ENCODE measurements around the gene TRAF7.

TRAF7 gene

GRCh38 chr16:2166263-2167067 lies 10.9 kb downstream of the TRAF7 start:
- FAIRE-seq, result no peak

DNA sequence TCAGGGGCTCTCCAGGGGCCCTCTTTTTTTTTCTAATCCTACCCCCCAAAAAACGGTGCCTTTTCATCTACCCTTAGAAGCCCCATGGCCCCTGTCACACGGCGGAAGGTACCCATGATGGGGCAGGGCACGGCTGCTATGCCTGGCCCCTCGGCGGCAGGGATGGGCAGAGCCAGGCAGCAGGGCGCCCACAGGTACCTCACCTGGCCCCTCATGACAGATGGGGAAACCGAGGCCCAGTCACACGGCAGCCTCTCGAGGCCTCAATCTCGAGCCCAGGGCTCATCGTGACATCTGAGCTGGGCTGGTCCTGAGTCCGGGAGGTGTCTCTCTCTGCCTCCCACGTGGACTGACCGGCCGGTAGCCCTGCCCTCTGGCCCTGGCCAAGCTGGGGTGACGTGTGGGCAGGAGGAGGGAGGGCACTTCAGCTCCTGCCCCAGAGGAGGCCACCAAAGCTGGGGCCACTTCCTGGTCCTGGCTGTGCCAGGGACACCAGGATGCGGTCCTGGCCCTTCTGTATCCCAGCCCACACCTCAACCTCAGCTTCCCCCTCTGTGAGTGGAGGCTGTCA lies 11.6 kb downstream of the TRAF7 start:
- FAIRE-seq, result no peak

GRCh38 chr16:2170080-2170479 lies 14.5 kb downstream of the TRAF7 start:
- no peak for FAIRE-seq

- no peak for FAIRE-seq
Measured at GRCh38 chr16:2170587-2171435, 15.2 kb downstream of the TRAF7 start.

GRCh38 chr16:2171601-2172178 lies 16.1 kb downstream of the TRAF7 start:
- no peak for FAIRE-seq

DNA sequence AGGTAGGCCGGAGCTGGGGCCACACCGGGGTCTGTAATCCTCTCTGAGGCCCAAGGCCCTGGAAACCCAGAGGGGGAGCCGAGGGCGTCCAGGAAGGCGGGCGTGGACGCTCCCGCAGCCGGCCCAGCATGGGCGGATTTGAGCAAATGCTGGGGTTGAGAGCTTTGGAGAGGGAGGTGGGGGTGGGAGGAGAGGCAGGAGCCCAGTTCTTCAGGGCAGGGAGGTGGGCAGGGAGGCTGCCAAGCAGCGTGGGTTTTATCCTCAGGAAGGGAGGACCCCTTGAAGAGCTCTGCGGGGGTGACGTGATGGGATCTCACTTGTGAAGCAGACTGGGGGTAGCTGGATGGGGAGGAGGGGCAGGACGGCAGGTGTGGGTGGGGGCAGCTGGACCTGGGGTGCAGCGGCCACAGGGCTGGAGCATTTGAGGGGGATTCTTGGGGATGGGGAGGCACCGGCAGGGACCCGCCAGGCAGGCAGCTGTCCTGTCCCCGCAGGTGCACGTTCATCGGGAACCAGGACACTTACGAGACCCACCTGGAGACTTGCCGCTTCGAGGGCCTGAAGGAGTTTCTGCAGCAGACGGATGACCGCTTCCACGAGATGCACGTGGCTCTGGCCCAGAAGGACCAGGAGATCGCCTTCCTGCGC lies 17.2 kb downstream of the TRAF7 start:
- FAIRE-seq, result no peak

GRCh38 chr16:2173366-2173765 lies 17.8 kb downstream of the TRAF7 start:
- FAIRE-seq, result no peak

GRCh38 chr16:2173916-2174315 lies 18.3 kb downstream of the TRAF7 start:
- no peak for FAIRE-seq

DNA sequence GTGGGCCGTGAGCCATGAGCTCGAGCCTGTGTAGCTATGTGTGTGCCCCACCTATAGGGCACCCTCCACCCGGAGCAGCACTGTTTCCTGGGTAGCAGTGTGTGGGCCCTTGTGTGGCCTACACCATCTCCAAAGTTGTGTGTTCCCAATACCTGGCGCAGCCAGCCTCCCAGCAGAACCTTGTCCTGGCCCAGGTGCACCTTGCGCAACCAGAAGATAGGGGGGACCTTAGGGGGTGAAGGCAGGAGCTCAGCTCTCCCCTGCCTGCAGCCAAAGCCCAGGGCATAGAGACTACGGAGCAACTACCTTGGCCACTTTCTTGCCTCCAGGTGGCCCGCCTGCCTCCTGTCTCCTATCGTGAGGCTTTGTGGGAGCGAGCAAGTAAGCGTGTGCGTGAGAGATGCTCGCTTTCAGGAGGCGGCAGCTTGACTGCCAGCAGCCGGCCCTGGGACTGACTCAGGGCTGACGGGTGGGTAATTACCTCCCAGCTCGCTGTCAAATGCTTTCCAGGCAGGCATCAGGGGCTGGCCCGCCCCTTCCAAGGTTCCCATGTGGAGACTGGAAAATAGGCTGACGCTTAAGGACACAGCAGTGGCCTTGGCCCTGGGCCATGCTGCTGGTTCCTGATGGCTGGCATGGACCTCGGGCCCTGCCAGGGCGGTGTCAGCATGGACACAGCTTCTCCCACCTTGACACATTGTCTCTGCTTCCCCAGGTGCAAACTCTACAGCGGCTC lies 19.0 kb downstream of the TRAF7 start:
- no peak for FAIRE-seq

- no peak for FAIRE-seq
Measured at GRCh38 chr16:2175454-2175853, 19.9 kb downstream of the TRAF7 start.

DNA sequence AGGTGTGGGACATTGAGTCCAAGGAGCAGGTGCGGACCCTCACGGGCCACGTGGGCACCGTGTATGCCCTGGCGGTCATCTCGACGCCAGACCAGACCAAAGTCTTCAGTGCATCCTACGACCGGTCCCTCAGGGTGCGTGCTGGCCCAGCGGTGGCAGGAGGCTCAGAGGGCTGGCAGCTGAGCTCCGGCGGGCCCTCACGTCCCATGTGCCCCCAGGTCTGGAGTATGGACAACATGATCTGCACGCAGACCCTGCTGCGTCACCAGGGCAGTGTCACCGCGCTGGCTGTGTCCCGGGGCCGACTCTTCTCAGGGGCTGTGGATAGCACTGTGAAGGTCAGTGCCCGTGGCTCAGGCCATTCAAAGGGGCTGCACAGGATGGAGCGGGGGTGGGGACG lies 20.5 kb downstream of the TRAF7 start:
- no peak for FAIRE-seq

DNA sequence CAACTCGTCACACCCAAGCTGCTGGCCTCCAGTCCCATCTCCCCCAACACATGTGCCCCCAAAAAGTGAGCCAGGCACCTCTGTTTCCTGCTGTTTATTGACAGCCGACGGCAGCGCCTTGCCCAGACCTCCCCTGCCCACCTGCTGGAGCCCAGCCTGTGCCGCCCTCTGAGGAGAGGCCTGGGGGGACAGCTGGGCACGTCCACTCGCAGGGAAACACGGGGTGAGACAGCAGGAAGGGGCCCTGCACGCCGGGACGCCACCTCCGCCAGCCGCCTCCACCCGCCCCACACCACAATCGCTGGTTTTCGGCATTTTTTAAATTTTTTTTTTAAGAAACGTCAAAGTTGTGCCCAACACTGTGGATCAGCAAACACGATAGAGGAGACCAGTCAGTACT lies 21.5 kb downstream of the TRAF7 start:
- no peak for FAIRE-seq

DNA sequence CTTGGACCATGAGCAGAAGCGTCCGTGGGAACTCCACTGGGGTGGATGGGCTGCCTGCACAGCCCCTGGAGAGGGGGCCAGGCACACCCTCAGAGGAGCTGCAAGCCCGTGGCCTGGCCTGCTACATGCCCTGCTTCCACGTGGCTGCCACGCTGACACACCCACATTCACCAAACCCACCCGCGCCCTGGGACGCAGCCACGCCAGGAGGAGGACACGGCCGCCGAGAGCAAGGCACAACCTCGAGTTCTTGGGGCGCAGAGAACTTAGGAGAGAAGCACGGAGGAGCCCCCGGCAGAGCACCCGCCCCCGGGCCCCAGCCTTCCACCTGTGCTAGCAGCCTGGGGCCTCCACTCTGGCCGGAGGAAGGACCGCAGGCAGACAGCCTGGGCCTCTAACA lies 22.0 kb downstream of the TRAF7 start:
- no peak for FAIRE-seq

- no peak for FAIRE-seq
Measured at GRCh38 chr16:2178321-2179106, 22.9 kb downstream of the TRAF7 start.

DNA sequence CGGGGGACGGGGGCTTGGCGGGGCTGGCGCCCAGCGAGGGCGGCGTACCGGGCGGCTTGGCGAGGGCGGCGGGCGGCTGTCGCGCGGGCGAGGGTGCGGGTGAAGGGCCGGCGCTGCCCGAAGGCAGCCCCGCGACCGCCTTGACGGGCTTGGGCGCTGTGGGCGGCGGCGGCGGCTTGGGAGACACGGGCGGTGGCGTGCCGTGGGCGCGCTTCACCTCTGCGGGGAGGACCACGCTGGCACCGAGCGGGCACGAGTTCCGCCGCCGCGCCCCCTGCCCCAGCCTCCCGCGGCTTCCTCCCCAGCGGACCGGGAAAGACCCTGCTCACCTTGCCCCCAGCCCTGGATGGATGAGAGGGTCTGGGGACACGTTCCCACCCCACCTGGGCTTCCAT lies 23.5 kb downstream of the TRAF7 start:
- no peak for FAIRE-seq

DNA sequence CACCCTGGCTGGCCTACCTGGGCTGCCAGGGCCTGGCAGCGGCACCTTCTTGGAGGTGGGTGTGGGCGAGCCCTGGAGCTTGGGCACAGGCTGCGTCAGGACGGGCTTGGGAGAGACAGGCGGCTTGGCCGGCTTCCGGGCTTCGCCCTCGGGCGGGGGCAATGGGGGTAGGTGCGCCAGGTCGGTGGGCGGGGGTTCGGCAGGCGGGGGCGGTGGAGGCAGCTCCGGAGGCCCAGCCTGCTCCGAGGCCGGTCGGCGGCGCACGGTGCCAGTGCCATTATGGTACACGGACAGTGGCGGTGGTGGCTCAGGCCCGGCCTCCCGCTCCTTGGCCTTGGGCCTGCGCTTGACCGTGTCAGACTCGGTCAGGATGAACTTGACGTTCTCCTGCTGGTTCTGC lies 24.0 kb downstream of the TRAF7 start:
- FAIRE-seq, result no peak

- FAIRE-seq, result no peak
Measured at GRCh38 chr16:2180461-2180860, 24.9 kb downstream of the TRAF7 start.

DNA sequence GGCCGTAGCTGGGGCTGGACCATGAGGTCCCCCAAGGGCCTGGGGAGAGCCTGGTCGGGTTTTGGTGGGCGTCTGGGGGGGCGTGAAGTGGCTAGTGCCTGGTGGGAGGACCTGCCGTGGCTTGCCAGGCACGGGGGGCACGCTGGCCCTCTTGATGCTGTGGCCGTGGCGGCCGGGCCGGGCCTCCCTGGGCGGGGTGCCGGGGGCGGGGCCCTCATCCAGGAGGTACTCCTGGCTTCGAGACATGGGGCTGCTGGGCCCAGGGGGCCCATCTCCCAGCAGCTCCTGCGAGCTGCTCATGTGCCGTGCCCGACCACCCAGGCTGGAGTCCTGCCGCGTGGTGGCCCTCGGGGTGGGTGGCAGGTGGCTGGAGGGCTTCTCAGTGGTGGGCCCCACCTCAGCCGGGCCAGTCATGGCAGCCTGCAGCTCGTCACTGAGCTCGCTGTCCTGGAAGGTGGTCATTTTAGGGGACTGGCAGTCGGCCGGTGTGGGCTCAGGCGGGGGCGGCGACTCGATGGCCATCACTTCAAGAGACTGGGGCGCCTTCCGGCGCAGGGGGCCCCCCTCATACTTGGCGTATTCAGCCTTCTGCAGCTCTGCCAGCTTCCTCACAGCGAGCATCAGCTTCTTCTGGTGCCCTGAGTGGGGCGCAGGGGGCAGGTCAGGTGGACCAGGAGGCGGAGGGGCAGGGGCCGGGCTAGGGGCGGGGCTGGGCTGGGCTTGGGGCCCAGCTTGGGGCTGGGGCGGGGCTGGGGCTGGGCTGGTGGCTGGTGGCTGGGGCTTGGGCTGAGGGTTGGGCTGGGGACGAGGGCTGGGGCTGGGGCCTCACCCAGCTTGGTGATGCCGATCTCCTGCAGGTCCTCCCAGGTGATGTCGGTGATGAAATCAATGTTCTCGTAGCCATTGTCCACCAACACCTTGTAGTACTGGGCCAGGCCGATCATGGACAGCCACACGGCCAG lies 25.7 kb downstream of the TRAF7 start:
- no peak for FAIRE-seq

DNA sequence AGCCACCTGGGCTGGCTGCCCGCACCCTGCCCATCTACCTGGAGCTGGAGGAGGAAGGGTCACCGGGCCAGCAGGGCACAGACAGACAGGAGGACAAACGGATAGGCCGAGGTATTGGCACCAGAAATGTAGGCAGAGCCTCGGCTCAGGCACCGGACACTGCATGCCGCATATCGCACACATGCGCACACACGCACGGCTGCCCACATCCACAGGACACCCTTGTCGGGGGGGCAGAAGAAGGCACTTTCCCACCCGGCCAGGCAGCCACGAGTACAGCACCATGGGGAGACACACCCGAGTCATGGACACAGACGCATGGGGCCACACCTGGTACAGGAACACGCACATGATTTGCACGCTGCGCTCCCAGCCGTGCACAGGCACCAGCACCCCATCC lies 26.4 kb downstream of the TRAF7 start:
- no peak for FAIRE-seq

DNA sequence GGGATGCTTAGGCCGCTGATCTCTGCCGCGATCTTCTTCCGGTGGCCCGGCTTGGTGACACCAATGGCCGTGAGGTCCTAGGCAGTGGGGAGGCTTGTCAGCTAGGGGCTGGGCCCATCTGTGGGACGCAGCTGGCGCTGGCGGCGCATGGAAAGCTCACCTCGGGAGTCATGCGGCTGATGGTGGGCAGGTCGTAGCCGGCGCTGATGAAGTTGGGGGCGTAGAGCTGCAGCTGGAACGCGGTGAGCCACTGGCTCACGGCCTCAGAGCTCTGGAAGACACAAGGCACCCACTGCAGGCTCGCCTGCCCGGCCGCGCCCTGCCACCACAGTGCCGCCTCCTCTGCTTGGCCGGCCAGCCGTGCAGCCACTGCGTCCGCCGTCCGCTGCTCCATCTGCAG lies 28.1 kb downstream of the TRAF7 start:
- FAIRE-seq, result no peak
